GM23248 (cell line): ENCODE measurements around the gene GRM7. TPM values are rescaled to one million over a fixed set of nuclear protein-coding genes. Genes with fewer than 3 reads are reported as not detected.

Experiments
- DNase-seq: peaks from one replicate; pipeline ENCODE4 v3.0.0-alpha.2; 2015
- H2AFZ ChIP-seq: fragments of 200-600 bp; sonication (generic); 2 replicates; pipeline ENCODE4 v1.6.1; 2016; ENCODE audit warnings: antibody characterized with exemption
- H3F3A ChIP-seq: fragments of 200-600 bp; sonication (generic); 2 replicates; pipeline ENCODE4 v1.6.1; 2016; ENCODE audit warnings: mild to moderate bottlenecking, antibody characterized with exemption, mixed run types; ENCODE audit not compliant: insufficient read depth
- H3K27ac ChIP-seq: fragments of 200-600 bp; sonication (generic); 2 replicates; pipeline ENCODE4 v1.5.1; 2016; ENCODE audit warnings: mild to moderate bottlenecking
- H3K27me3 ChIP-seq: fragments of 200-600 bp; sonication (generic); replicated peaks from 2 replicates; pipeline ENCODE4 v1.6.1; 2016; ENCODE audit warnings: mild to moderate bottlenecking; ENCODE audit not compliant: insufficient read depth
- H3K36me3 ChIP-seq: fragments of 200-600 bp; sonication (generic); 2 replicates; pipeline ENCODE4 v1.6.1; 2016; ENCODE audit warnings: low read depth, mild to moderate bottlenecking
- H3K4me1 ChIP-seq: fragments of 200-600 bp; sonication (generic); 2 replicates; pipeline ENCODE4 v1.6.1; 2016; ENCODE audit warnings: mild to moderate bottlenecking; ENCODE audit not compliant: insufficient read depth
- H3K4me2 ChIP-seq: fragments of 200-600 bp; sonication (generic); one replicate; pipeline ENCODE4 v1.6.1; 2016; ENCODE audit warnings: mild to moderate bottlenecking; ENCODE audit not compliant: unreplicated experiment
- H3K4me3 ChIP-seq: fragments of 200-600 bp; sonication (generic); 2 replicates; pipeline ENCODE4 v1.5.1; 2016; ENCODE audit warnings: mild to moderate bottlenecking
- H3K79me2 ChIP-seq: fragments of 200-600 bp; sonication (generic); 2 replicates; pipeline ENCODE4 v1.6.1; 2016; ENCODE audit warnings: mild to moderate bottlenecking; ENCODE audit not compliant: insufficient read depth
- H3K9ac ChIP-seq: fragments of 200-600 bp; sonication (generic); 2 replicates; pipeline ENCODE4 v1.6.1; 2016; ENCODE audit warnings: mild to moderate bottlenecking
- H3K9me2 ChIP-seq: fragments of 200-600 bp; sonication (generic); 2 replicates; pipeline ENCODE4 v1.6.1; 2016; ENCODE audit warnings: mixed run types, mild to moderate bottlenecking, moderate library complexity; ENCODE audit not compliant: insufficient read depth
- H3K9me3 ChIP-seq: fragments of 200-600 bp; sonication (generic); one replicate; pipeline ENCODE4 v1.6.1; 2017; ENCODE audit warnings: low read depth
- H4K20me1 ChIP-seq: fragments of 200-600 bp; sonication (generic); 2 replicates; pipeline ENCODE4 v1.6.0; 2016; ENCODE audit not compliant: insufficient read depth
- EZH2 ChIP-seq: fragments of 200-600 bp; sonication (generic); IDR thresholded peaks from 2 replicates; pipeline ENCODE4 v1.6.1; 2018; ENCODE audit warnings: antibody characterized with exemption, mild to moderate bottlenecking; ENCODE audit not compliant: insufficient read depth, poor library complexity, severe bottlenecking
- EZH2phosphoT487 ChIP-seq: fragments of 200-600 bp; sonication (generic); IDR thresholded peaks from 2 replicates; pipeline ENCODE4 v1.6.1; 2018; ENCODE audit warnings: antibody characterized with exemption, moderate library complexity, mild to moderate bottlenecking, low read depth; ENCODE audit not compliant: insufficient read depth
- WGBS, 2 experiments: methylation state at CpG; one replicate each; pipeline ENCODE4 v1.1.6; 2015 to 2017; ENCODE audit warnings: low lambda C conversion rate in 2 of 2, low coverage in 1 of 2; ENCODE audit errors: missing lambda C conversion rate in 2 of 2; 5-methylcytosine and 5-hydroxymethylcytosine counted together
- in situ Hi-C: fragments of 300-500 bp; cut with MboI; formaldehyde crosslinking; loops from 2 replicates; pipeline ENCODE4 v1.15.0; 2020
- polyA plus RNA-seq: library from polyadenylated mRNA; unstranded; fragments of >200 nt; fragmentation: Nextera tagmentation; extraction: Ambion mirVana; gene quantifications from 2 replicates; pipeline ENCODE4 v1.2.1, GENCODE V29; 2016
- total RNA-seq: library from RNA; depleted of rRNA; stranded (reverse); fragments of >200 nt; shearing (Covaris generic); gene quantifications from 2 replicates; pipeline ENCODE4 v1.2.3, GENCODE V29; 2014

Gene GRM7
- total and polyA plus RNA-seq, 2 experiments from 2014 or later = not detected

- DNase-seq = no peak
- H3K9ac ChIP-seq = no peak overlapping the region
- no peak overlapping the region for H3K4me2 ChIP-seq
- TF ChIP-seq EZH2phosphoT487 (no peak), EZH2 (no peak)
- no peaks in the 10 kb centered on the region for H3F3A ChIP-seq
- H3K36me3 ChIP-seq = no peaks in the 10 kb centered on the region
- H2AFZ ChIP-seq = no peak overlapping the region
- H3K27ac ChIP-seq = no peak overlapping the region
- H4K20me1 ChIP-seq = no peaks in the 10 kb centered on the region
- H3K27me3 ChIP-seq = no peaks in the 10 kb centered on the region
- no peaks in the 10 kb centered on the region for H3K9me2 ChIP-seq
- in situ Hi-C loops = no loop called here
- no peaks in the 10 kb centered on the region for H3K9me3 ChIP-seq
- H3K4me1 ChIP-seq = no peaks in the 10 kb centered on the region
- WGBS, 2 experiments = 4 to 5% methylated on average over 27 to 30 of the region's 30 CpGs
- H3K4me3 ChIP-seq = no peak overlapping the region
- no peaks in the 10 kb centered on the region for H3K79me2 ChIP-seq
Observed at GRCh38 chr3:6861625-6862000, 698 bp downstream of the GRM7 start.

GRCh38 chr3:6862041-6862879 lies 1.3 kb downstream of the GRM7 start:
- no peak overlapping the region for H3K27ac ChIP-seq
- H3K4me3 ChIP-seq = no peak overlapping the region
- no peaks in the 10 kb centered on the region for H3K79me2 ChIP-seq
- 3 to 7% methylated on average over 40 to 45 of the region's 45 CpGs for WGBS, 2 experiments
- no peaks in the 10 kb centered on the region for H3K36me3 ChIP-seq
- no peak overlapping the region for H3K9ac ChIP-seq
- H3K27me3 ChIP-seq = no peaks in the 10 kb centered on the region
- in situ Hi-C loops = no loop called here
- H2AFZ ChIP-seq = no peak overlapping the region
- H3F3A ChIP-seq = no peaks in the 10 kb centered on the region
- no peaks in the 10 kb centered on the region for H3K9me2 ChIP-seq
- TF ChIP-seq EZH2phosphoT487 = no peak
- no peak for TF ChIP-seq EZH2
- no peak for DNase-seq
- no peaks in the 10 kb centered on the region for H3K4me1 ChIP-seq
- H3K9me3 ChIP-seq = no peaks in the 10 kb centered on the region
- H3K4me2 ChIP-seq = no peak overlapping the region
- H4K20me1 ChIP-seq = no peaks in the 10 kb centered on the region

GRCh38 chr3:6862880-6863195 lies 1.9 kb downstream of the GRM7 start:
- no peaks in the 10 kb centered on the region for H3F3A ChIP-seq
- no peaks in the 10 kb centered on the region for H3K27me3 ChIP-seq
- no peak overlapping the region for H3K4me3 ChIP-seq
- H3K4me1 ChIP-seq = no peaks in the 10 kb centered on the region
- H3K36me3 ChIP-seq = no peaks in the 10 kb centered on the region
- 0 to 3% methylated on average over 4 to 7 of the region's 7 CpGs for WGBS, 2 experiments
- H3K27ac ChIP-seq = no peak overlapping the region
- H3K9me2 ChIP-seq = no peaks in the 10 kb centered on the region
- no peaks in the 10 kb centered on the region for H3K79me2 ChIP-seq
- TF ChIP-seq EZH2phosphoT487 (no peak), EZH2 (no peak)
- in situ Hi-C loops = no loop called here
- H3K9ac ChIP-seq = no peak overlapping the region
- no peaks in the 10 kb centered on the region for H4K20me1 ChIP-seq
- no peak overlapping the region for H3K4me2 ChIP-seq
- no peaks in the 10 kb centered on the region for H3K9me3 ChIP-seq
- H2AFZ ChIP-seq = no peak overlapping the region
- DNase-seq = no peak

- H3K4me3 ChIP-seq = no peak overlapping the region
- no peaks in the 10 kb centered on the region for H4K20me1 ChIP-seq
- no peak overlapping the region for H3K27ac ChIP-seq
- in situ Hi-C loops = no loop called here
- no peak overlapping the region for H3K4me2 ChIP-seq
- WGBS, 2 experiments = 8% methylated on average over 3 of the region's 3 CpGs
- DNase-seq = no peak
- H3K79me2 ChIP-seq = no peaks in the 10 kb centered on the region
- H3K9ac ChIP-seq = no peak overlapping the region
- H3K27me3 ChIP-seq = no peaks in the 10 kb centered on the region
- no peaks in the 10 kb centered on the region for H3K36me3 ChIP-seq
- no peaks in the 10 kb centered on the region for H3K4me1 ChIP-seq
- no peaks in the 10 kb centered on the region for H3K9me2 ChIP-seq
- TF ChIP-seq EZH2phosphoT487 (no peak), EZH2 (no peak)
- no peak overlapping the region for H2AFZ ChIP-seq
- H3F3A ChIP-seq = no peaks in the 10 kb centered on the region
- no peaks in the 10 kb centered on the region for H3K9me3 ChIP-seq
Observed at GRCh38 chr3:6867269-6867668, 6.4 kb downstream of the GRM7 start.

- Histone ChIP-seq H3K9ac (no peak overlapping the region), H3F3A (no peaks in the 10 kb centered on the region), H3K4me1 (no peaks in the 10 kb centered on the region), H2AFZ (no peak overlapping the region), H3K27me3 (no peaks in the 10 kb centered on the region), H3K9me2 (no peaks in the 10 kb centered on the region), H3K4me2 (no peak overlapping the region), H4K20me1 (no peaks in the 10 kb centered on the region), H3K9me3 (no peaks in the 10 kb centered on the region), H3K27ac (no peak overlapping the region), H3K4me3 (no peak overlapping the region), H3K79me2 (no peaks in the 10 kb centered on the region), H3K36me3 (no peaks in the 10 kb centered on the region)
- DNase-seq = no peak
- TF ChIP-seq EZH2phosphoT487 (no peak), EZH2 (no peak)
- in situ Hi-C loops = no loop called here
Observed at GRCh38 chr3:6878731-6879130, 17.8 kb downstream of the GRM7 start.
